A673 (cell line): ENCODE data around the gene FGFR3. TPM values are rescaled to one million over a fixed set of nuclear protein-coding genes. Genes with fewer than 3 reads are reported as not detected.
"Not testable (repeated sequence)": the region's sequence is repeated elsewhere in the genome, so short reads cannot be mapped to it uniquely, and the experiment has no call there.

Experiments
- BruUV-seq: library from RNA; stranded (reverse); fragments of 400-500 nt; replicated peaks from 2 replicates; lab custom pipeline; 2021; lab: Mats Ljungman, UMichigan
- CTCF ChIA-PET: fragments of 300-600 bp; sonication (Branson Sonifier 250); formaldehyde crosslinking; loops from one replicate; lab custom pipeline; 2022; ENCODE audit warnings: antibody characterized with exemption; lab: Charles Lee
- POLR2A ChIA-PET: fragments of 300-600 bp; sonication (Branson Sonifier 250); formaldehyde crosslinking; loops from one replicate; lab custom pipeline; 2022; ENCODE audit warnings: antibody characterized with exemption; ENCODE audit not compliant: low non-redundant PET; lab: Charles Lee
- DNase-seq: peaks from one replicate; pipeline ENCODE4 v3.0.0-alpha.2; 2015; ENCODE audit warnings: low spot score
- H3K27ac ChIP-seq: fragments of 200-600 bp; sonication (generic); 2 replicates; pipeline ENCODE4 v1.5.1; 2016; ENCODE audit warnings: mixed run types, low read depth, mild to moderate bottlenecking, mixed read lengths, antibody characterized with exemption, low read length; ENCODE audit not compliant: poor library complexity, severe bottlenecking
- H3K27me3 ChIP-seq: fragments of 200-600 bp; sonication (generic); replicated peaks from 2 replicates; pipeline ENCODE4 v1.6.1; 2017; ENCODE audit warnings: mixed run types, low read depth, mild to moderate bottlenecking, mixed read lengths, antibody characterized with exemption, low read length; ENCODE audit not compliant: insufficient read depth, poor library complexity
- H3K36me3 ChIP-seq: fragments of 200-600 bp; sonication (generic); 2 replicates; pipeline ENCODE4 v1.6.1; 2016; ENCODE audit warnings: mixed run types, mild to moderate bottlenecking, mixed read lengths, antibody characterized with exemption, low read length; ENCODE audit not compliant: insufficient read depth, poor library complexity, severe bottlenecking
- H3K4me1 ChIP-seq: fragments of 200-600 bp; sonication (generic); 2 replicates; pipeline ENCODE4 v1.6.1; 2017; ENCODE audit warnings: mixed run types, mild to moderate bottlenecking, mixed read lengths, antibody characterized with exemption, low read length; ENCODE audit not compliant: insufficient read depth, poor library complexity, severe bottlenecking
- H3K4me3 ChIP-seq: fragments of 200-600 bp; sonication (generic); 2 replicates; pipeline ENCODE4 v1.5.1; 2016; ENCODE audit warnings: low read depth, mixed run types, mild to moderate bottlenecking, mixed read lengths, low read length; ENCODE audit not compliant: poor library complexity, severe bottlenecking
- H3K9me3 ChIP-seq: fragments of 200-600 bp; sonication (generic); 2 replicates; pipeline ENCODE4 v1.6.1; 2016; ENCODE audit warnings: mixed run types, low read depth, mild to moderate bottlenecking, mixed read lengths, antibody characterized with exemption, low read length; ENCODE audit not compliant: poor library complexity, severe bottlenecking
- CTCF ChIP-seq: fragments of 300-800, 200-600 bp; sonication (generic); conservative IDR thresholded peaks from 2 replicates; pipeline ENCODE4 v1.5.1; 2017; ENCODE audit warnings: low read depth, mild to moderate bottlenecking, antibody characterized with exemption, low read length, moderate library complexity, mixed read lengths
- EZH2 ChIP-seq: fragments of 200-600 bp; sonication (generic); IDR thresholded peaks from 2 replicates; pipeline ENCODE4 v1.6.1; 2017; ENCODE audit warnings: borderline replicate concordance, low read depth, mild to moderate bottlenecking, mixed read lengths, antibody characterized with exemption, low read length; ENCODE audit not compliant: poor library complexity, severe bottlenecking
- intact Hi-C: fragments of 100-400 bp; cut with micrococcal nuclease; formaldehyde crosslinking; loops from one replicate; pipeline ENCODE4 v1.10.0; 2022; ENCODE audit not compliant: unreplicated experiment
- total RNA-seq: library from RNA; stranded (reverse); gene quantifications from 2 replicates; pipeline ENCODE4 v1.2.3, GENCODE V29; 2021

Gene FGFR3
- total RNA-seq, 1 experiment from 2014 or later, result 5.5 TPM

GRCh38 chr4:1842993-1843448 lies 49.9 kb downstream of the FGFR3 start:
- no TSS peak for BruUV-seq
- POLR2A ChIA-PET, result no interaction called here
- peaks cover 72% of the 10 kb centered on the region for H3K36me3 ChIP-seq
- TF ChIP-seq EZH2, result no peak
- no peak for TF ChIP-seq CTCF
- H3K4me1 ChIP-seq, result no peaks in the 10 kb centered on the region
- H3K4me3 ChIP-seq, result no peak overlapping the region
- no peaks in the 10 kb centered on the region for H3K9me3 ChIP-seq
- no peaks in the 10 kb centered on the region for H3K27me3 ChIP-seq
- DNase-seq, result no peak
- no peak overlapping the region for H3K27ac ChIP-seq
- CTCF ChIA-PET, result no interaction called here
- intact Hi-C loops, result no loop called here

GRCh38 chr4:1843852-1844251 lies 50.8 kb downstream of the FGFR3 start:
- POLR2A ChIA-PET, result no interaction called here

GRCh38 chr4:1844618-1845017 lies 51.5 kb downstream of the FGFR3 start:
- H3K27ac ChIP-seq, H3K9me3 ChIP-seq, H3K4me3 ChIP-seq, intact Hi-C loops, BruUV-seq, POLR2A ChIA-PET, H3K4me1 ChIP-seq, DNase-seq, H3K27me3 ChIP-seq, CTCF ChIA-PET: not testable (repeated sequence)
- H3K36me3 ChIP-seq, result peaks cover 56% of the 10 kb centered on the region

More at GRCh38 chr4:1843852-1844251, 50.8 kb downstream of the FGFR3 start:
- Histone ChIP-seq H3K9me3 (no peaks in the 10 kb centered on the region), H3K4me3 (no peak overlapping the region), H3K27ac (no peak overlapping the region), H3K36me3 (peaks cover 64% of the 10 kb centered on the region), H3K4me1 (no peaks in the 10 kb centered on the region), H3K27me3 (no peaks in the 10 kb centered on the region)
- intact Hi-C loops, result no loop called here
- CTCF ChIA-PET, result no interaction called here
- no TSS peak for BruUV-seq
- TF ChIP-seq CTCF (no peak), EZH2 (no peak)
- DNase-seq, result no peak

GRCh38 chr4:1846580-1846979 lies 53.5 kb downstream of the FGFR3 start:
- no peak overlapping the region for H3K27ac ChIP-seq
- POLR2A ChIA-PET, result interaction anchor here (0.5 kb wide), 1 partner anchor 54 kb away, joined by 3 read pairs; no protein-coding TSS in a partner anchor
- DNase-seq, result no peak
- no peaks in the 10 kb centered on the region for H3K4me1 ChIP-seq
- CTCF ChIA-PET, result no interaction called here
- TF ChIP-seq EZH2 (no peak), CTCF (no peak)
- no peaks in the 10 kb centered on the region for H3K9me3 ChIP-seq
- intact Hi-C loops, result no loop called here
- no peak overlapping the region for H3K4me3 ChIP-seq
- H3K36me3 ChIP-seq, result peaks cover 42% of the 10 kb centered on the region
- H3K27me3 ChIP-seq, result no peaks in the 10 kb centered on the region
- no TSS peak for BruUV-seq
